Measurements from ENCODE around the gene FAM149B1. TPM values are rescaled to one million over a fixed set of nuclear protein-coding genes. Genes with fewer than 3 reads are reported as not detected.
A peak's percentile ranks its signal among the peaks of the same experiment; 100 is the strongest.
"Not testable (repeated sequence)": the region's sequence is repeated elsewhere in the genome, so short reads cannot be mapped to it uniquely, and the experiment has no call there.

Gene FAM149B1
- polyA plus RNA-seq (2013, experiment 1 of 2) = 13.4 TPM
- 20.5 TPM for polyA plus RNA-seq (2013, experiment 2 of 2)

DNA sequence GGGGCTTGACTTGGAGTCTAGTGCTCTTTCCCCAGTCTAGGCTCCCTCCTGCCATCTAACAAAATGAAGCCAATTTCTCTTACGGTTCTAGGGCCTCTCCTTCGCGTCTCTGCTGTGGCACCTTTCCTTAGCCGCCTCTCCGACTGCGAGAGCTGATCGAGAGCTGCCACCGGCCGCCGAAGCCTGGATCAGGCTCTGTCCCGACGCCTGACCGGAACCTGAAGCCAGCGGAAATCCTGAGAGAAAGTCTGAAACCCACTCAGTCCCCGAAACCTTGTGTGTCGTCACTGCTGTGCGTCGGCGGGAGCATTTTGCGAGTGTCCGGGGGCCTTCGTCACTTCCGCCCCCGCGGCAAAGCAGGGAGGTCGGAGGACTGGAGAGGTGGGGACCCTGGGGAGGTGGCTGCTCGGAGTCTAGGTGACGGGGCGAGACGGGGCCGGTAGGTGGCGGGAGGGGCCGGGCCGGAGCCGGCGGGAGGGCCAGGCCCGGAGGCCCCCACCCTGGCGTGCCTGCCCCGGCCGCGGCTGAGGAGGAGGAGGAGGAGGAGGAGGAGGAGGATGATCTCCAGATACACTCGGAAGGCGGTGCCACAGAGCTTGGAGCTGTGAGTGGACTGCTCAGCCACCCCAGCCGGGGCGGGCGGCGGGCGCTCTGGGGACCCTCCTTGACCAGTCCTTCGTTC, at the start of gene FAM149B1, which contains the start of gene ECD:
FAM149B1 (plus strand) TSS at position 337 of the 682 bp plus-strand sequence; CDS start at position 558, 221 bp downstream.
ECD (minus strand) TSS at position 226 of the 682 bp plus-strand sequence. CDS start 4,071 bp downstream, outside the sequence.
- peak within 1 kb of the TSS; percentile 92 for H3K9ac ChIP-seq (ENCODE audit: low read depth, low read length)
- under 1% methylated on average over 49 of the region's 49 CpGs for WGBS
- H3K27ac ChIP-seq (ENCODE audit: low read depth, low read length) = peak within 1 kb of the TSS; percentile 89
- H3K36me3 ChIP-seq (ENCODE audit: insufficient read depth, low read length) = peaks cover 16% of the 10 kb centered on the region
- peak within 1 kb of the TSS; percentile 95 for H3K4me3 ChIP-seq (ENCODE audit: low read length)
- no peaks in the 10 kb centered on the region for H3K9me3 ChIP-seq (ENCODE audit: insufficient read depth, low read depth, low read length)
- no peaks in the 10 kb centered on the region for H3K27me3 ChIP-seq (ENCODE audit: insufficient read depth, low read length)
- H3K4me1 ChIP-seq (ENCODE audit: insufficient read depth, low read length) = 0 out of 2 replicates have a peak, but pooled peaks cover 4% of the 10 kb centered on the region

DNA sequence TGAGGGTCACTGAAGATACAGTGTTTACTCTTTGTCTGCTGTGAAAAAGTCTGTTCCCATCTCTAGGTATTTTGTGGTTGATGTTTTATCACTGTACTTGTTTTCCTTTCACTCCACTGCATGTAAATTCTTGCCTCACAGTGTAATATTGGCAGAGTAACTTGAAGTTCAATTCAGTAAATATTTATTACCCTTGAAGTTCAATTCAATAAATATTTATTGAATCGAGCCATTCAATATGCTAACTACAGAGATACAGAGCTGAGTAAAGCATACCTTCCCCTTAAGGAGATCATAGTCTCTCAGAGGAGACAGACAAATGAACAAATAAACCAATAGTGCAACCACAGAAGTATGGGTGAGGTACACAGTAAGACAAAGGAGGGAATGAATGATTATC, 48.5 kb upstream of the FAM149B1 start:
- H3K9ac ChIP-seq (ENCODE audit: low read depth, low read length) = no peak overlapping the region
- no peaks in the 10 kb centered on the region for H3K9me3 ChIP-seq (ENCODE audit: insufficient read depth, low read depth, low read length)
- H3K36me3 ChIP-seq (ENCODE audit: insufficient read depth, low read length) = peaks cover 17% of the 10 kb centered on the region
- H3K4me3 ChIP-seq (ENCODE audit: low read length) = no peak overlapping the region
- peaks cover 11% of the 10 kb centered on the region for H3K4me1 ChIP-seq (ENCODE audit: insufficient read depth, low read length)
- H3K27me3 ChIP-seq (ENCODE audit: insufficient read depth, low read length) = no peaks in the 10 kb centered on the region
- WGBS = 100% methylated on average over 1 of the region's 1 CpG
- H3K27ac ChIP-seq (ENCODE audit: low read depth, low read length) = no peak overlapping the region

DNA sequence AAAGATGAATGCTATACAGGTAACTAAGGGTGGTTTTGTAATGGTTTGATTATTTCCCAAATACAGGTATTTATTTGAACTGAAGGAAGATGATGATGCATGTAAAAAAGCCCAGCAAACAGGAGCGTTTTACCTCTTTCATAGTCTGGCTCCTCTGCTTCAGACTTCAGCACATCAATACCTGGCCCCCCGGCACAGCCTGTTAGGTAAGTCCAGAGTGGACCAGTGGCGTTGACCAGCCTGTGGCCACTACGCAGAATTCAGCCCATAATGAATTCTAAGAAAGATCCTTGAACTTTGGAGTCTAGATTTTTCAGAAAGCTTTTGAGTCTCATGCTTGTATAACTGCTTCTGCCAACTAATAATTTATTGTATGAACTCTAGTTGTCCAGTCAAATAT, 48.0 kb upstream of the FAM149B1 start:
- 91% methylated on average over 4 of the region's 4 CpGs for WGBS
- Histone ChIP-seq H3K27me3 (ENCODE audit: insufficient read depth, low read length) (no peaks in the 10 kb centered on the region), H3K4me1 (ENCODE audit: insufficient read depth, low read length) (peaks cover 11% of the 10 kb centered on the region), H3K36me3 (ENCODE audit: insufficient read depth, low read length) (peaks cover 22% of the 10 kb centered on the region), H3K4me3 (ENCODE audit: low read length) (no peak overlapping the region), H3K9ac (ENCODE audit: low read depth, low read length) (no peak overlapping the region), H3K27ac (ENCODE audit: low read depth, low read length) (no peak overlapping the region), H3K9me3 (ENCODE audit: insufficient read depth, low read depth, low read length) (no peaks in the 10 kb centered on the region)

DNA sequence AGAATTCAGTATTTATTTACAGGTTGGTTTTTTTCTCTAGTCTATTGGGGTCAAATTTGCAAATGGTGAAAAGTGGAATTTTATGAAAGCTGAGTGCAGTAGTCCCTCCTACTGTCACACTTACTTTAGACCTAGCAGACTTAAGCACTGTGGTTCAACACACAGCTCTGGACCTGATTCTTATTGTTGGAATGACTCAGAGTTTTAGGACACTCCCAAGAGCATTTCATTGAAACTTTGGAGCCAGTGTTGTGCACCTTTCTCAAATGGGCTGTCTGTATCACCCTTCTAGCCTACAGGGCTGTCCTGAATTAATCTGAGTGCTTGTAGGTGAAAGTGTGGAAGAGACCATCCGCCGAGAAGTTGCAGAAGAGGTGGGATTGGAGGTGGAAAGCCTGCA, 41.6 kb upstream of the FAM149B1 start:
- Histone ChIP-seq H3K27me3 (ENCODE audit: insufficient read depth, low read length) (no peaks in the 10 kb centered on the region), H3K36me3 (ENCODE audit: insufficient read depth, low read length) (peaks cover 62% of the 10 kb centered on the region), H3K4me1 (ENCODE audit: insufficient read depth, low read length) (no peaks in the 10 kb centered on the region), H3K9me3 (ENCODE audit: insufficient read depth, low read depth, low read length) (no peaks in the 10 kb centered on the region), H3K4me3 (ENCODE audit: low read length) (no peak overlapping the region), H3K9ac (ENCODE audit: low read depth, low read length) (no peak overlapping the region), H3K27ac (ENCODE audit: low read depth, low read length) (no peak overlapping the region)
- 90% methylated on average over 2 of the region's 2 CpGs for WGBS

DNA sequence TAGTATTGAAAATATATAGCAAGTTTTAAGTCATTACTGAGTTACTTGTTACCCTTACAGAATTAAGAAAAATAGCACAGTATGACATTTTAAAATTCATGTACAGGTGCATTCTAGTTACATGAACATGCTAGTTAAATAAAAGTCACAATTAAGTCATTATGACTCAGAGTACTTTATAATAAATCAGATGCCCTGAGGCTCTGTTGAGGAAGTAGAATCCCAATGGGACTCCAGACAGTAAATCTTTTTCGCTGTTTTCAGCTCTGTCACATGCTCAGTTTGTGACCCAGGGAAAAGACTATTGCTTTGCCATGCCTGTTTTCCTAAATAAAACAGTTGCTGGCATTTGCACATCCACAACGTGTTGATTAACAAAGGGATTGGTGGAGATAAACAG, 36.6 kb upstream of the FAM149B1 start:
- H3K27ac ChIP-seq (ENCODE audit: low read depth, low read length) = no peak overlapping the region
- H3K27me3 ChIP-seq (ENCODE audit: insufficient read depth, low read length) = no peaks in the 10 kb centered on the region
- H3K4me3 ChIP-seq (ENCODE audit: low read length) = no peak overlapping the region
- no peaks in the 10 kb centered on the region for H3K4me1 ChIP-seq (ENCODE audit: insufficient read depth, low read length)
- H3K36me3 ChIP-seq (ENCODE audit: insufficient read depth, low read length) = peaks cover 82% of the 10 kb centered on the region
- WGBS = 89% methylated on average over 2 of the region's 2 CpGs
- H3K9me3 ChIP-seq (ENCODE audit: insufficient read depth, low read depth, low read length) = no peaks in the 10 kb centered on the region
- no peak overlapping the region for H3K9ac ChIP-seq (ENCODE audit: low read depth, low read length)

DNA sequence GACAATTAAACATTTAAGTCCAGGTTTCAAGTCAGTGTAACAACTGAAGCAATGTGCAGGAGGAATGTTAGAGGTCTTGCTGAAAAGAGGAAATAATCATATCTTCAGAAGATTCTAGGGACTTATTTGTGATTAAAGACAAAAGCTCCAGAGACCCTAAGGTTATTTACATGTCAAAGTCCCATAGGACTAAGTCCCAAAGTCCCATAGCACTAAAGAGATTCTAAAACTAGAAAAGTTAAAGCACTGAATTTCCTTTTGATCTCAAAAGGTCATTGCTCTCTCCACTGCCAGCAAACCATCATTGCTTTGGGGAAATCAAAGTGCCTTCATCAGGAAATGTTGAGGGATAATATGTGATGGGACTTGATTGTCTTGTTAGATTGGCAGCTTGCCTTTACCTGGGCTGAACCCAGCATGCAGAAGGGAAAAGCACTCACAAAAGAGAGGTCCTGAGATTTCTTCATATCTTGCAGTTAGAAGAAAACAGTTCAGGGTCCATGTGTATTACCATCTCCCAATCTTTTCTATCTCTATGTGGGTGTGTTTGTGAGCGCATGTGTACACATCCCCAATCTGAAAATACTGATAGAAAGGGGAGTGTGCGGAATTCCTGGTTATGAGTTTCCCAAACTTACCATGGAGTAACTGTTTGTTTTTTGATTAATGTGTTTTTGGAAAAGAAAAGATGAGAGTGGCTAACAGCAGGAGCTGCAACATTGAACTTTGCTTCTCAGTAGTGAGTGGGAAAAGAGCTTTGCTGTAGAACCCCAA, 35.8 kb upstream of the FAM149B1 start:
- H3K36me3 ChIP-seq (ENCODE audit: insufficient read depth, low read length) = peaks cover 85% of the 10 kb centered on the region
- WGBS = 90% methylated on average over 2 of the region's 2 CpGs
- no peaks in the 10 kb centered on the region for H3K4me1 ChIP-seq (ENCODE audit: insufficient read depth, low read length)
- H3K4me3 ChIP-seq (ENCODE audit: low read length) = no peak overlapping the region
- no peak overlapping the region for H3K9ac ChIP-seq (ENCODE audit: low read depth, low read length)
- H3K27ac ChIP-seq (ENCODE audit: low read depth, low read length) = no peak overlapping the region
- no peaks in the 10 kb centered on the region for H3K27me3 ChIP-seq (ENCODE audit: insufficient read depth, low read length)
- H3K9me3 ChIP-seq (ENCODE audit: insufficient read depth, low read depth, low read length) = no peaks in the 10 kb centered on the region

DNA sequence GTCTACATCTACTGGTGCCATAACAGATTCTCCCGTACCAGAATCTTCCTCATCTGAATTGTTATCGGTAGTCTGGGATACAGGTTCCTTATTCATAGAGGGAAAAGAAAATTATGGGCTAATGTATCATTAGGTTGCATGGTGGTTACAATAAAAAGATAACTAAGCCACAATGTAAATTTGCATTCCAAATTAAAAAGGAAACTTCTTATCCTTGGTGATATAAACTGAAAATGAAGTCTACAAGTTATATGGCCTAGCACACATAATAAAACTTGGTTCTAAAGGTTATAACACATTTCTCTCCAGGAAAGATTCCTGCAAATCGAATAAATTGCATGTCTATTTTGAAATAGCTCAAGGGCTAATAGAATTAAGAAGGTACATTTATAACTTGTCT, 33.2 kb upstream of the FAM149B1 start:
- no peak overlapping the region for H3K4me3 ChIP-seq (ENCODE audit: low read length)
- peaks cover 92% of the 10 kb centered on the region for H3K36me3 ChIP-seq (ENCODE audit: insufficient read depth, low read length)
- H3K9me3 ChIP-seq (ENCODE audit: insufficient read depth, low read depth, low read length) = no peaks in the 10 kb centered on the region
- no peak overlapping the region for H3K27ac ChIP-seq (ENCODE audit: low read depth, low read length)
- WGBS = 97% methylated on average over 2 of the region's 3 CpGs
- H3K27me3 ChIP-seq (ENCODE audit: insufficient read depth, low read length) = no peaks in the 10 kb centered on the region
- H3K9ac ChIP-seq (ENCODE audit: low read depth, low read length) = no peak overlapping the region
- no peaks in the 10 kb centered on the region for H3K4me1 ChIP-seq (ENCODE audit: insufficient read depth, low read length)

DNA sequence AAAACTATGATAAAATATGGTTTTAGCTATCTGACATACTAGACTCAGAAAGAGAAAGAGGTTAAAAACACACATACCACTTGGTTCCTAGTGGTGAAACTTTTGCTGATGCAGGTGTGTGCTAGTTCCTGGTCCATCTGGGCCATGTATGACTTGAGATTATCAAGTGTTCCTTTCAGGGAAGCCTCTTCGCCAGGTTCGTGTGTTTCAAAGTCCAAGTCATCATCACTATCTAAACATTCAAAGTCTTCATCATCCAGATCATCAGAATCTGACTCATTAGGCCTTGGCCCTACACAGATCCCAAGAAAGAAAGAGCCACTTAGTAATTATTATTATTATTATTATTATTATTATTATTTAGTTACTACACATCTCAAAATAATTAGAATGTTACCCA, 31.3 kb upstream of the FAM149B1 start:
- WGBS = 99% methylated on average over 2 of the region's 2 CpGs
- Histone ChIP-seq H3K4me3 (ENCODE audit: low read length) (no peak overlapping the region), H3K9me3 (ENCODE audit: insufficient read depth, low read depth, low read length) (no peaks in the 10 kb centered on the region), H3K27ac (ENCODE audit: low read depth, low read length) (no peak overlapping the region), H3K9ac (ENCODE audit: low read depth, low read length) (no peak overlapping the region), H3K4me1 (ENCODE audit: insufficient read depth, low read length) (no peaks in the 10 kb centered on the region), H3K27me3 (ENCODE audit: insufficient read depth, low read length) (no peaks in the 10 kb centered on the region), H3K36me3 (ENCODE audit: insufficient read depth, low read length) (peaks cover 96% of the 10 kb centered on the region)

DNA sequence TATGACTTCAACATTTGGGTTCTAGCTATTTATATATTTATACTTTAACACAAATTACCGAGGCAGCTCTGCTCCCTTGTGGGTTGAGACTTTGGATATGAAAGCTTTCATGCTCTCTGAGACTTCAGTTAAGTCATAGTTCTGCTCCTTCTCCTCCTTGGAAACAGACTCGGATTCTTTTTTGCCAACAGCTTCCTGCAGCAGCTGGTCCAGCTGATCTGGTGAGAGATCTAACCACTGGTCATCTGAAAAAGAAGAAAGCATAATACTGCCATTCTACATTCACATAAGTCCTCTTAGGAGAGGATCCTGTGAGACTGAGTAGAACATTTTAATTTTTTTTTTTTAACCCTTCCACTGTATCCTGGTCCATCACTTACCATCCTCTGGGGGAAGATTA, 28.7 kb upstream of the FAM149B1 start:
- Histone ChIP-seq H3K27me3 (ENCODE audit: insufficient read depth, low read length) (no peaks in the 10 kb centered on the region), H3K27ac (ENCODE audit: low read depth, low read length) (no peak overlapping the region), H3K9ac (ENCODE audit: low read depth, low read length) (no peak overlapping the region), H3K4me3 (ENCODE audit: low read length) (no peak overlapping the region), H3K4me1 (ENCODE audit: insufficient read depth, low read length) (no peaks in the 10 kb centered on the region), H3K9me3 (ENCODE audit: insufficient read depth, low read depth, low read length) (no peaks in the 10 kb centered on the region), H3K36me3 (ENCODE audit: insufficient read depth, low read length) (peaks cover 96% of the 10 kb centered on the region)
- 94% methylated on average over 1 of the region's 2 CpGs for WGBS

DNA sequence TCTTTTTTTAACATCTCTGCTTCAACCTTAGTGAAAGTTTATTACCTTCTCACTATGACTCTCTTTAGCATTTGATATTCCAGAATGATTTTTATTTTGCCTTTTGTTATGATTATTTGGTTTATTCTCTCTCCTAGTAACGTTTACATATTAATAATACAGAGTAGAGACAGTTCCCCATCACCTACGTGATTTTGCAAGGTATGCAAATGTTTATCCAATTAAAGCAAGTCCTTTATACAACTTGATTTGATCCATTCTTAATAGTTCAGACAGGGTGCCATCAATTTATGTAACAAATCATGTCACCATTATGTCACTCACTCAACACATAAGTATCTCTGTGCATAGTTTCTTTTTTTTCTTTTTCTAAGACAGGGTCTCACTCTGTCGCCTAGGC, 26.3 kb upstream of the FAM149B1 start:
- no peaks in the 10 kb centered on the region for H3K27me3 ChIP-seq (ENCODE audit: insufficient read depth, low read length)
- H3K27ac ChIP-seq (ENCODE audit: low read depth, low read length) = no peak overlapping the region
- no peaks in the 10 kb centered on the region for H3K4me1 ChIP-seq (ENCODE audit: insufficient read depth, low read length)
- H3K9me3 ChIP-seq (ENCODE audit: insufficient read depth, low read depth, low read length) = no peaks in the 10 kb centered on the region
- H3K9ac ChIP-seq (ENCODE audit: low read depth, low read length) = no peak overlapping the region
- H3K4me3 ChIP-seq (ENCODE audit: low read length) = no peak overlapping the region
- WGBS = 93% methylated on average over 3 of the region's 3 CpGs
- H3K36me3 ChIP-seq (ENCODE audit: insufficient read depth, low read length) = peaks cover 95% of the 10 kb centered on the region

DNA sequence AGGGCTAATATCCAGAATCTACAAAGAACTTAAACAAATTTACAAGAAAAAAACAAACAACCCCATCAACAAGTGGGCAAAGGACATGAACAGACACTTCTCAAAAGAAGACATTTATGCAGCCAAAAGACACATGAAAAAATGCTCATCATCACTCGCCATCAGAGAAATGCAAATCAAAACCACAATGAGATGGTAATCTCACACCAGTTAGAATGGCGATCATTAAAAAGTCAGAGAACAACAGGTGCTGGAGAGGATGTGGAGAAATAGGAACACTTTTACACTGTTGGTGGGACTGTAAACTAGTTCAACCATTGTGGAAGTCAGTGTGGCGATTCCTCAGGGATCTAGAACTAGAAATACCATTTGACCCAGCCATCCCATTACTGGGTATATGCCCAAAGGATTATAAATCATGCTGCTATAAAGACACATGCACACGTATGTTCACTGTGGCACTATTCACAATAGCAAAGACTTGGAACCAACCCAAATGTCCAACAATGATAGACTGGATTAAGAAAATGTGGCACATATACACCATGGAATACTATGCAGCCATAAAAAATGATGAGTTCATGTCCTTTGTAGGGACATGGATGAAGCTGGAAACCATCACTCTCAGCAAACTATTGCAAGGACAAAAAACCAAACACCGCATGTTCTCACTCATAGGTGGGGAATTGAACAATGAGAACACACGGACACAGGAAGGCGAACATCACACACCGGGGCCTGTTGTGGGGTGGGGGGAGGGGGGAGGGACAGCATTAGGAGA, 17.1 kb upstream of the FAM149B1 start:
- WGBS = 99% methylated on average over 5 of the region's 8 CpGs
- not testable (repeated sequence) for H3K9ac ChIP-seq (ENCODE audit: low read depth, low read length)
- peaks cover 75% of the 10 kb centered on the region for H3K36me3 ChIP-seq (ENCODE audit: insufficient read depth, low read length)

More for the DNA sequence above, 17.1 kb upstream of the FAM149B1 start:
- not testable (repeated sequence) for H3K9me3 ChIP-seq (ENCODE audit: insufficient read depth, low read depth, low read length); H3K4me1 ChIP-seq (ENCODE audit: insufficient read depth, low read length); H3K4me3 ChIP-seq (ENCODE audit: low read length); H3K27me3 ChIP-seq (ENCODE audit: insufficient read depth, low read length); H3K27ac ChIP-seq (ENCODE audit: low read depth, low read length)

All from HUES64 (cell line).